ENCODE data around the gene ATP5MG. TPM values are rescaled to one million over a fixed set of nuclear protein-coding genes. Genes with fewer than 3 reads are reported as not detected.

The ATP5MG gene, protein sequence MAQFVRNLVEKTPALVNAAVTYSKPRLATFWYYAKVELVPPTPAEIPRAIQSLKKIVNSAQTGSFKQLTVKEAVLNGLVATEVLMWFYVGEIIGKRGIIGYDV
- 212 and 222 TPM in 2 replicates for total RNA-seq (2014; rRNA removed; shearing (Covaris generic))
- 266 and 294 TPM in 2 replicates for total RNA-seq (2022)
- Bru-seq, nascent RNA = percentile 95 among the genes with signal in this experiment
- BruChase-seq, experiment 1, labeled RNA remaining after a 6-hour chase = percentile 99 among the genes with signal in this experiment
- percentile 97 among the genes with signal in this experiment for BruChase-seq, experiment 2, labeled RNA remaining after a 2-hour chase
- long read RNA-seq, transcript ATP5MG-208 (2 exons, 623 nt) = minor isoform, 9 of 387 reads
- long read RNA-seq, transcript ATP5MG-201 (3 exons, 1,577 nt) = major isoform, 371 of 387 reads
- long read RNA-seq, partial matches to known transcripts = 0 of 387 reads
- long read RNA-seq, other reads (novel, unspliced or antisense) = 5 of 387 reads

DNA sequence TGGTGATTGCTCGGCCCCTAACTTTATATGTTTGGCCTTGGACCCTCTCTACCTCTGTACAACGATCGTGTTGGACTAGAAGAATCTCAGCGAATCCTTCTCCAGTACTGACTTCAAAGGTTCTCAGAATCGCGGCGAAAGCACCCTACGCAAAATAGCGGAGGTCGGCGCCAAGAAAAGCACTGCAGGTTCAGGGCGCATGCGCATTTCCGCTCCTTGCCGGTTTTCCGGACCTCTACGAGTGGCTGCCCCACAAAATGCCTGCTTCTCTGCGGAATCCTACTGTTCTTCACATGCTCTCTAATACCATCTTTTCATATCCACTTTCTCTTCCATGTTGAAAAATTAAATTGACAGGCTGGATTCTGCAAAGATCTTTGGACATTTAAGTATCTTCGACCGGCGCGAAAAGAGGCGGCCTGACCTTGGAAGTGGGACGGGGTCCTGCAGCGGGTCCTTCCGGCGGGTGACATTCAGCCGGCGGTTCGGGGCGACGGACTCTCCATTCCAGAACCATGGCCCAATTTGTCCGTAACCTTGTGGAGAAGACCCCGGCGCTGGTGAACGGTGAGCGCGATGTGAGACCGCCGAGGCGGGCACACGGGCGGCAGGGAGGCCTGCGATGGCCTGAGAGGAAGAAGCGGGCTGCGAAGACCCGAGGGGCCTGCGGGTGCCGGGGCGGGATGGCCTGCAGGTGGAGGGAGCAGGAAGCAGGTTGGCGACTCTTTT is at the start of gene ATP5MG:
ATP5MG (plus strand) TSS at position 456 of the 729 bp plus-strand sequence; CDS start at position 516, 60 bp downstream.
- peak within 1 kb of the TSS; percentile 77 for H3K27ac ChIP-seq (ENCODE audit: low read depth, low read length, poor library complexity, severe bottlenecking)
- peak within 1 kb of the TSS; percentile 47; the same call in 1 of the 2 replicates for H2AFZ ChIP-seq (ENCODE audit: low read length)
- CTCF ChIA-PET (ENCODE audit: unreplicated experiment) = no interaction called here
- peak within 1 kb of the TSS; percentile 79 for H3K4me3 ChIP-seq (ENCODE audit: low read depth, low read length, poor library complexity, severe bottlenecking)
- no TSS peak for BruUV-seq (replicated peaks)
- intact Hi-C loops (cut with micrococcal nuclease; ENCODE audit: unreplicated experiment) = loop anchor here (1.0 to 2.0 kb wide), 3 partner anchors 34 to 87 kb away; partner anchors contain the start of gene UBE4A
- DNase-seq (ENCODE audit: low spot score) = peak; percentile 97
- H3K79me2 ChIP-seq (ENCODE audit: insufficient read depth, low read depth, low read length) = peaks cover 53% of the 10 kb centered on the region
- H3K36me3 ChIP-seq (ENCODE audit: insufficient read depth, low read length) = peaks cover 62% of the 10 kb centered on the region
- H3K9me2 ChIP-seq (ENCODE audit: insufficient read depth, low read length) = no peaks in the 10 kb centered on the region
- H3K9me3 ChIP-seq (ENCODE audit: low read length) = no peaks in the 10 kb centered on the region
- TF ChIP-seq, protein P1, sequence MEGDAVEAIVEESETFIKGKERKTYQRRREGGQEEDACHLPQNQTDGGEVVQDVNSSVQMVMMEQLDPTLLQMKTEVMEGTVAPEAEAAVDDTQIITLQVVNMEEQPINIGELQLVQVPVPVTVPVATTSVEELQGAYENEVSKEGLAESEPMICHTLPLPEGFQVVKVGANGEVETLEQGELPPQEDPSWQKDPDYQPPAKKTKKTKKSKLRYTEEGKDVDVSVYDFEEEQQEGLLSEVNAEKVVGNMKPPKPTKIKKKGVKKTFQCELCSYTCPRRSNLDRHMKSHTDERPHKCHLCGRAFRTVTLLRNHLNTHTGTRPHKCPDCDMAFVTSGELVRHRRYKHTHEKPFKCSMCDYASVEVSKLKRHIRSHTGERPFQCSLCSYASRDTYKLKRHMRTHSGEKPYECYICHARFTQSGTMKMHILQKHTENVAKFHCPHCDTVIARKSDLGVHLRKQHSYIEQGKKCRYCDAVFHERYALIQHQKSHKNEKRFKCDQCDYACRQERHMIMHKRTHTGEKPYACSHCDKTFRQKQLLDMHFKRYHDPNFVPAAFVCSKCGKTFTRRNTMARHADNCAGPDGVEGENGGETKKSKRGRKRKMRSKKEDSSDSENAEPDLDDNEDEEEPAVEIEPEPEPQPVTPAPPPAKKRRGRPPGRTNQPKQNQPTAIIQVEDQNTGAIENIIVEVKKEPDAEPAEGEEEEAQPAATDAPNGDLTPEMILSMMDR (conservative IDR thresholded peaks at IDR 0.05; ENCODE audit: low read length) = 0 out of 2 replicates have a peak, but pooled peaks have one; percentile 22
- TF ChIP-seq EZH2phosphoT487 (IDR thresholded peaks at IDR 0.05; ENCODE audit: borderline replicate concordance, low read depth, low read length) = no peak
- POLR2A ChIA-PET = interaction anchor here (0.7 to 1.3 kb wide), 4 partner anchors 10 to 368 kb away, joined by 3 to 4 read pairs (median 3); no protein-coding TSS in a partner anchor
- peak within 1 kb of the TSS; percentile 89 for H3K4me2 ChIP-seq (ENCODE audit: low read length)
- peaks cover 22% of the 10 kb centered on the region for H4K20me1 ChIP-seq (ENCODE audit: insufficient read depth, low read length)
- H3K4me1 ChIP-seq (ENCODE audit: insufficient read depth, low read length, poor library complexity, severe bottlenecking) = peaks cover 53% of the 10 kb centered on the region

GRCh38 chr11:118353084-118353710 is 48.2 kb upstream of the ATP5MG start:
- no peak overlapping the region for H3K27ac ChIP-seq (ENCODE audit: low read depth, low read length, poor library complexity, severe bottlenecking)
- intact Hi-C loops (cut with micrococcal nuclease; ENCODE audit: unreplicated experiment) = loop anchor here (1.0 to 5.0 kb wide), 3 partner anchors 57 to 155 kb away; no protein-coding TSS in a partner anchor
- no peaks in the 10 kb centered on the region for H3K36me3 ChIP-seq (ENCODE audit: insufficient read depth, low read length)
- H2AFZ ChIP-seq (ENCODE audit: low read length) = peak overlapping the region; percentile 65
- no peaks in the 10 kb centered on the region for H4K20me1 ChIP-seq (ENCODE audit: insufficient read depth, low read length)
- no peaks in the 10 kb centered on the region for H3K9me3 ChIP-seq (ENCODE audit: low read length)
- BruUV-seq (replicated peaks) = no TSS peak
- 0 out of 2 replicates have a peak overlapping the region, but pooled peaks have one; percentile 9 for H3K4me2 ChIP-seq (ENCODE audit: low read length)
- ChIA-PET POLR2A (no interaction called here), CTCF (ENCODE audit: unreplicated experiment) (interaction anchor here (1.1 to 1.3 kb wide), 2 partner anchors 77 to 155 kb away, joined by 3 to 5 read pairs; no protein-coding TSS in a partner anchor)
- TF ChIP-seq, protein P1 (conservative IDR thresholded peaks at IDR 0.05; ENCODE audit: low read length) = peak; percentile 92
- no peak for TF ChIP-seq EZH2phosphoT487 (IDR thresholded peaks at IDR 0.05; ENCODE audit: borderline replicate concordance, low read depth, low read length)
- H3K79me2 ChIP-seq (ENCODE audit: insufficient read depth, low read depth, low read length) = no peaks in the 10 kb centered on the region
- no peak overlapping the region for H3K4me3 ChIP-seq (ENCODE audit: low read depth, low read length, poor library complexity, severe bottlenecking)
- peaks cover 5% of the 10 kb centered on the region for H3K4me1 ChIP-seq (ENCODE audit: insufficient read depth, low read length, poor library complexity, severe bottlenecking)
- no peaks in the 10 kb centered on the region for H3K9me2 ChIP-seq (ENCODE audit: insufficient read depth, low read length)
- peak; percentile 60 for DNase-seq (ENCODE audit: low spot score)

All from OCI-LY7 (cell line).